ENCODE results near the gene SLC25A2. TPM values are rescaled to one million over a fixed set of nuclear protein-coding genes. Genes with fewer than 3 reads are reported as not detected.
"Not testable (repeated sequence)": the region's sequence is repeated elsewhere in the genome, so short reads cannot be mapped to it uniquely, and the experiment has no call there.

The SLC25A2 gene
- total RNA-seq, 4 donors from 2014 or later = 1.2 to 3.1 TPM; not detected in 2

- no peak overlapping the region for H3K27ac ChIP-seq
- H3K4me3 ChIP-seq = peak overlapping the region in 1 of 2 donors; percentile 15
- H3K27me3 ChIP-seq = peaks cover 55% of the 10 kb centered on the region
- peaks cover 0 to 99% (median 5%) of the 10 kb centered on the region in 3 donors for H3K9me3 ChIP-seq
- ATAC-seq = no peak
- 25 to 26% methylated on average over 13 to 30 of the region's 31 CpGs for WGBS, 2 donors (ENCODE audit: low coverage in 1 of 2)
- no peaks in the 10 kb centered on the region for H3K4me1 ChIP-seq
- peaks cover 0 to 6% of the 10 kb centered on the region in 2 donors for H3K36me3 ChIP-seq
- TF ChIP-seq POLR2AphosphoS5 (IDR thresholded peaks at IDR 0.05) (no peak), EP300 (IDR thresholded peaks at IDR 0.05) (no peak), POLR2A (IDR thresholded peaks at IDR 0.05) (no peak), CTCF (IDR thresholded peaks at IDR 0.05) (no peak)
Observed at GRCh38 chr5:141343953-141344463, 40.2 kb upstream of the SLC25A2 start.

- Histone ChIP-seq H3K4me3 (peak within 1 kb of the TSS in 1 of 2 donors; percentile 15), H3K27me3 (peaks cover 61% of the 10 kb centered on the region), H3K9me3 (peaks cover 0 to 99% (median 5%) of the 10 kb centered on the region in 3 donors), H3K36me3 (peaks cover 0 to 6% of the 10 kb centered on the region in 2 donors), H3K27ac (no peak within 1 kb of the TSS), H3K4me1 (no peaks in the 10 kb centered on the region)
- no peak for ATAC-seq
- no peak for TF ChIP-seq POLR2AphosphoS5 (IDR thresholded peaks at IDR 0.05)
- no peak for TF ChIP-seq EP300 (IDR thresholded peaks at IDR 0.05)
- TF ChIP-seq CTCF (IDR thresholded peaks at IDR 0.05) = no peak
- TF ChIP-seq POLR2A (IDR thresholded peaks at IDR 0.05) = no peak
- WGBS, 2 donors (ENCODE audit: low coverage in 1 of 2) = 26 to 30% methylated on average over 8 to 9 of the region's 9 CpGs
Observed at GRCh38 chr5:141343242-141343952, 39.5 kb upstream of the SLC25A2 start, which contains the start of gene PCDHGA3. PCDHGA3 (plus strand) TSS chr5:141343829; CDS start chr5:141344034, 205 bp downstream.

- no peaks in the 10 kb centered on the region for H3K4me1 ChIP-seq
- ATAC-seq = no peak
- H3K4me3 ChIP-seq = no peak overlapping the region
- 21% methylated on average over 1 of the region's 1 CpG; no CpG with 5 or more reads in 1 of the 2 donors for whole genome bisulfite sequencing, 2 donors (ENCODE audit: low coverage in 1 of 2)
- H3K27ac ChIP-seq = no peak overlapping the region
- peaks cover 67% of the 10 kb centered on the region for H3K27me3 ChIP-seq
- peaks cover 0 to 99% (median 5%) of the 10 kb centered on the region in 3 donors for H3K9me3 ChIP-seq
- no peak for TF ChIP-seq POLR2A (IDR thresholded peaks at IDR 0.05)
- no peak for TF ChIP-seq CTCF (IDR thresholded peaks at IDR 0.05)
- no peak for TF ChIP-seq EP300 (IDR thresholded peaks at IDR 0.05)
- TF ChIP-seq POLR2AphosphoS5 (IDR thresholded peaks at IDR 0.05) = no peak
- peaks cover 0 to 6% of the 10 kb centered on the region in 2 donors for H3K36me3 ChIP-seq
Observed at GRCh38 chr5:141342773-141343172, 38.9 kb upstream of the SLC25A2 start.

GRCh38 chr5:141340781-141341354 lies 37.0 kb upstream of the SLC25A2 start:
- Histone ChIP-seq H3K27me3 (peaks cover 61% of the 10 kb centered on the region), H3K9me3 (peaks cover 2 to 100% (median 5%) of the 10 kb centered on the region in 3 donors)
- not testable (repeated sequence) for H3K4me3 ChIP-seq, ATAC-seq, H3K36me3 ChIP-seq, H3K4me1 ChIP-seq, H3K27ac ChIP-seq
- WGBS, 2 donors (ENCODE audit: low coverage in 1 of 2) = 40 to 67% methylated on average over 1 to 8 of the region's 45 CpGs

- WGBS, 2 donors (ENCODE audit: low coverage in 1 of 2) = 2 to 9% methylated on average over 6 to 14 of the region's 27 CpGs
- Histone ChIP-seq H3K4me1 (no peaks in the 10 kb centered on the region), H3K27ac (peak within 1 kb of the TSS in 1 of 4 donors; percentile 4), H3K36me3 (no peaks in the 10 kb centered on the region), H3K9me3 (peaks cover 0 to 98% (median 2%) of the 10 kb centered on the region in 3 donors), H3K4me3 (peak within 1 kb of the TSS in 1 of 2 donors; percentile 35), H3K27me3 (peaks cover 46% of the 10 kb centered on the region)
- ATAC-seq = no peak
- TF ChIP-seq CTCF (IDR thresholded peaks at IDR 0.05) (peak in 3 of 4 experiments; percentile 23 to 38 (median 30)), EP300 (IDR thresholded peaks at IDR 0.05) (no peak)
Observed at GRCh38 chr5:141338538-141339306, 34.9 kb upstream of the SLC25A2 start, which contains the start of gene PCDHGA2. PCDHGA2 (plus strand) TSS chr5:141338760.

GRCh38 chr5:141332571-141332970 lies 28.7 kb upstream of the SLC25A2 start:
- not testable (repeated sequence) for H3K36me3 ChIP-seq, ATAC-seq, H3K4me1 ChIP-seq, H3K27ac ChIP-seq, H3K4me3 ChIP-seq
- WGBS, 2 donors (ENCODE audit: low coverage in 1 of 2) = 40% methylated on average over 4 of the region's 39 CpGs; no CpG with 5 or more reads in 1 of the 2 donors
- Histone ChIP-seq H3K27me3 (peaks cover 32% of the 10 kb centered on the region), H3K9me3 (peaks cover 0 to 98% (median 2%) of the 10 kb centered on the region in 3 donors)
